PC-3 (cell line): Measurements from ENCODE around the gene GALNTL6.

ENCODE experiments used
- EZH2 ChIP-seq: fragments of 300-600 bp; sonication (generic); IDR thresholded peaks from one replicate; pipeline ENCODE4 v1.6.1; 2017; ENCODE audit warnings: antibody characterized with exemption, mild to moderate bottlenecking, low read length; ENCODE audit not compliant: unreplicated experiment
- EZH2phosphoT487 ChIP-seq: fragments of 300-600 bp; sonication (generic); IDR thresholded peaks from 2 replicates; pipeline ENCODE4 v1.6.1; 2018; ENCODE audit warnings: mild to moderate bottlenecking, antibody characterized with exemption, low read length, borderline replicate concordance
- TF ChIP-seq, protein P1 (sequence below): fragments of 300-600 bp; sonication (generic); conservative IDR thresholded peaks from 2 replicates; pipeline ENCODE4 v1.5.1; 2017; ENCODE audit warnings: antibody characterized with exemption, low read depth, mild to moderate bottlenecking, low read length

DNA sequence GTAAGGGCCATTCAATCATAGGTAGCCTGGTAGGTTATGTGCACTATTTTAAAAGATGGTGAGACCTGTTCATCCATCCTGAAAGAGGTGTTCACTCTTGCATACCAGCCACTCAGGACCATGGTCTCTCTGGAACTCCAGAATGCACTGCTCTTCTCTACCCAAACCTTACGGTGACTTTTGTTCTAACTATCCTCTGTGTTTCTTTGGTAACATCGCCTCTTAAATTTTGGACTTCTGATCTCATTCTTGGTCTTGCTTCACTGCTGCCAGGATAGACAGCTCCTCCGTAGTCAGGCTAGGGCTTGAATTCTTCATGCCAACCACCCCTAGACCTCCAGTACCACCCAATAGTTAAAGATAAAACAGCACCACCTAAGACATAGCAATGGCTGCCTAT lies 1009.1 kb downstream of the GALNTL6 start:
- TF ChIP-seq, protein P1, sequence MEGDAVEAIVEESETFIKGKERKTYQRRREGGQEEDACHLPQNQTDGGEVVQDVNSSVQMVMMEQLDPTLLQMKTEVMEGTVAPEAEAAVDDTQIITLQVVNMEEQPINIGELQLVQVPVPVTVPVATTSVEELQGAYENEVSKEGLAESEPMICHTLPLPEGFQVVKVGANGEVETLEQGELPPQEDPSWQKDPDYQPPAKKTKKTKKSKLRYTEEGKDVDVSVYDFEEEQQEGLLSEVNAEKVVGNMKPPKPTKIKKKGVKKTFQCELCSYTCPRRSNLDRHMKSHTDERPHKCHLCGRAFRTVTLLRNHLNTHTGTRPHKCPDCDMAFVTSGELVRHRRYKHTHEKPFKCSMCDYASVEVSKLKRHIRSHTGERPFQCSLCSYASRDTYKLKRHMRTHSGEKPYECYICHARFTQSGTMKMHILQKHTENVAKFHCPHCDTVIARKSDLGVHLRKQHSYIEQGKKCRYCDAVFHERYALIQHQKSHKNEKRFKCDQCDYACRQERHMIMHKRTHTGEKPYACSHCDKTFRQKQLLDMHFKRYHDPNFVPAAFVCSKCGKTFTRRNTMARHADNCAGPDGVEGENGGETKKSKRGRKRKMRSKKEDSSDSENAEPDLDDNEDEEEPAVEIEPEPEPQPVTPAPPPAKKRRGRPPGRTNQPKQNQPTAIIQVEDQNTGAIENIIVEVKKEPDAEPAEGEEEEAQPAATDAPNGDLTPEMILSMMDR = no peak
- TF ChIP-seq EZH2phosphoT487 = no peak
- no peak for TF ChIP-seq EZH2
